ENCODE data around the gene OTOGL. TPM values are rescaled to one million over a fixed set of nuclear protein-coding genes. Genes with fewer than 3 reads are reported as not detected.

Gene OTOGL
- total RNA-seq, 5 donors from 2014 or later (not counting 1 experiment from before 2014, with no cell fraction given) = not detected

DNA sequence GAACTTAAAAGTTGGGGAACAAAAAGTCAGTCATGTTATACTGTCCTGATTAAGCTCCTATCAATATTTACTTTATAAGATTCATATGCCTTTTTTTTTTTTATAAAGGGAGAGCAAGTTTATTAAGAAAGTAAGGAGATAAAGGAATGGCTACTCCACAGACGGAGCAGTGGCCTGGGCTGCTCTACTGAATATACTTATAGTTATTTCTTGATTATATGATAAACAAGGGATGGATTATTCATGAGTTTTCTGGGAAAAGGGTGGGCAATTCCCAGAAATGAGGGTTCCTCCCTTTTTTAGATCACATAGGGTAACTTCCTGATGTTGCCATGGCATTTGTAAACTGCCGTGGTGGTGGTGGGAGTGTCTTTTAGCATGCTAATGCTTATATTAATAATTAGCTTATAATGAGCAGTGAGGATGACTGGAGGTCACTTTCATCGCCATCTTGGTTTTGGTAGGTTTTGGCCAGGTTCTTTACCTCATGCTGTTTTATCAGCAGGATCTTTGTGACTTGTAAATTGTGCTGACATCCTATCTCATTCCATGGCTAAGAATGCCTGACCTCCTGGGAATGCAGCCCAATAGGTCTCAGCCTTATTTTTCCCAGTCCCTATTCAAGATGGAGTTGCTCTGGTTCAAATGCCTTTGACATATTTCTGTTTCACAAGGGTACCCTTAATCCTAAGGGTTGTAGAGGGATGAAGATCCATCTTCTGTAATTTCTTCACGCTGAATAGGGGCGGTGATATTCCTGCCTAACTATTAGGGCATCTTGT, 73.9 kb downstream of the OTOGL start:
- Histone ChIP-seq H3K9me3 (no peaks in the 10 kb centered on the region), H3K4me3 (ENCODE audit: control insufficient read depth in 1 of 2, extremely low read depth in 1 of 2, low read length in 1 of 2) (no peak overlapping the region), H3K36me3 (ENCODE audit: control insufficient read depth in 2 of 2, extremely low read depth in 1 of 2, insufficient read depth in 1 of 2, low read length in 1 of 2) (no peaks in the 10 kb centered on the region), H3K27ac (ENCODE audit: low read length) (no peak overlapping the region), H3K4me1 (ENCODE audit: control insufficient read depth in 1 of 2, extremely low read depth in 1 of 2, insufficient read depth in 2 of 2, low read length in 2 of 2) (no peaks in the 10 kb centered on the region), H3K27me3 (replicated peaks in 1 of 2; ENCODE audit: control insufficient read depth in 2 of 2, extremely low read depth in 1 of 2, insufficient read depth in 2 of 2, low read length in 1 of 2) (no peaks in the 10 kb centered on the region)
- ChIA-PET CTCF (interaction anchor here in 1 of 2 donors (0.8 kb wide), 1 partner anchor 26 kb away, joined by 4 read pairs; no protein-coding TSS in a partner anchor), POLR2A (interaction anchor here in 1 of 2 donors (0.6 kb wide), 1 partner anchor 599 kb away, joined by 5 read pairs; no protein-coding TSS in a partner anchor)
- Mint-ChIP-seq H3K27ac (no peak overlapping the region), H3K4me3 (no peak overlapping the region), H3K4me1 (peaks cover 0 to 2% (median 0%) of the 10 kb centered on the region in 3 donors), H3K27me3 (peaks cover 7 to 15% of the 10 kb centered on the region in 2 donors), H3K9me3 (peaks cover 0 to 3% (median 0%) of the 10 kb centered on the region in 3 donors), H3K36me3 (no peaks in the 10 kb centered on the region)
- 87% methylated on average over 2 of the region's 5 CpGs for WGBS (ENCODE audit: insufficient coverage)
- ATAC-seq (replicated peaks in 1 of 4) = no peak
- DNase-seq = no peak

GRCh38 chr12:80175307-80175930, 76.1 kb downstream of the OTOGL start:
- H3K27ac ChIP-seq (ENCODE audit: low read length) = no peak overlapping the region
- ChIA-PET CTCF (interaction anchor here in 1 of 2 donors (1.0 kb wide), 1 partner anchor 14 kb away, joined by 3 read pairs; no protein-coding TSS in a partner anchor), POLR2A (no interaction called here)
- H3K4me1 ChIP-seq (ENCODE audit: control insufficient read depth in 1 of 2, extremely low read depth in 1 of 2, insufficient read depth in 2 of 2, low read length in 2 of 2) = no peaks in the 10 kb centered on the region
- ATAC-seq (replicated peaks in 1 of 4) (no peak), DNase-seq (no peak)
- H3K27me3 Mint-ChIP-seq = peaks cover 9 to 10% of the 10 kb centered on the region in 2 donors
- peaks cover 0 to 2% (median 0%) of the 10 kb centered on the region in 3 donors for H3K4me1 Mint-ChIP-seq
- H3K4me3 Mint-ChIP-seq = no peak overlapping the region
- H3K9me3 ChIP-seq = no peaks in the 10 kb centered on the region
- no peak overlapping the region for H3K27ac Mint-ChIP-seq
- H3K36me3 ChIP-seq (ENCODE audit: control insufficient read depth in 2 of 2, extremely low read depth in 1 of 2, insufficient read depth in 1 of 2, low read length in 1 of 2) = no peaks in the 10 kb centered on the region
- peaks cover 0 to 3% (median 0%) of the 10 kb centered on the region in 3 donors for H3K9me3 Mint-ChIP-seq
- no CpG with 5 or more reads among the region's 2 CpGs for WGBS (ENCODE audit: insufficient coverage)
- no peak overlapping the region for H3K4me3 ChIP-seq (ENCODE audit: control insufficient read depth in 1 of 2, extremely low read depth in 1 of 2, low read length in 1 of 2)
- no peaks in the 10 kb centered on the region for H3K27me3 ChIP-seq (replicated peaks in 1 of 2; ENCODE audit: control insufficient read depth in 2 of 2, extremely low read depth in 1 of 2, insufficient read depth in 2 of 2, low read length in 1 of 2)
- no peaks in the 10 kb centered on the region for H3K36me3 Mint-ChIP-seq

DNA sequence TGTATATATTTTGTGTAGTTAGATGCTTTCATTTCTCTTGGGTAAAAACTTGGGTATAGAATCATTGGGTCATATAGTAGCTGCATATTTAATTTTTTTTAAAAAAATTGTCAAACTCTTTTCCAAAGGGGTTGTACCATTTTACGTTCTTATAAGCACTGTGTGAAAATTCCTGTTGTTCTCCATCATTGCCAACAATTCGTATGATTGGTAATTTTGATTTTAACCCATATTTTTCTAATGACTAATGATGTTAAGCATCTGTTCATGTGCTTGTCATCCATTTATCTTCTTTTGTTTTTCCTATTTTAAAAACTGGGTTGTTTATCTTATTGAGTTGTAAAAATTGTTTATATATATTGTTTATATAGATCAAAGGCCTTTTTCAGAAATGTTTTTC, 77.4 kb downstream of the OTOGL start:
- no peaks in the 10 kb centered on the region for H3K4me1 ChIP-seq (ENCODE audit: control insufficient read depth in 1 of 2, extremely low read depth in 1 of 2, insufficient read depth in 2 of 2, low read length in 2 of 2)
- DNase-seq (no peak), ATAC-seq (replicated peaks in 1 of 4) (no peak)
- Mint-ChIP-seq H3K4me3 (no peak overlapping the region), H3K27ac (no peak overlapping the region), H3K9me3 (peaks cover 0 to 3% (median 0%) of the 10 kb centered on the region in 3 donors), H3K27me3 (peaks cover 9 to 10% of the 10 kb centered on the region in 2 donors), H3K36me3 (no peaks in the 10 kb centered on the region), H3K4me1 (peaks cover 0 to 2% (median 0%) of the 10 kb centered on the region in 3 donors)
- no peaks in the 10 kb centered on the region for H3K36me3 ChIP-seq (ENCODE audit: control insufficient read depth in 2 of 2, extremely low read depth in 1 of 2, insufficient read depth in 1 of 2, low read length in 1 of 2)
- no peaks in the 10 kb centered on the region for H3K9me3 ChIP-seq
- POLR2A ChIA-PET = no interaction called here
- no CpG with 5 or more reads among the region's 2 CpGs for WGBS (ENCODE audit: insufficient coverage)
- CTCF ChIA-PET = no interaction called here
- no peak overlapping the region for H3K27ac ChIP-seq (ENCODE audit: low read length)
- no peaks in the 10 kb centered on the region for H3K27me3 ChIP-seq (replicated peaks in 1 of 2; ENCODE audit: control insufficient read depth in 2 of 2, extremely low read depth in 1 of 2, insufficient read depth in 2 of 2, low read length in 1 of 2)
- no peak overlapping the region for H3K4me3 ChIP-seq (ENCODE audit: control insufficient read depth in 1 of 2, extremely low read depth in 1 of 2, low read length in 1 of 2)

- no peaks in the 10 kb centered on the region for H3K36me3 ChIP-seq (ENCODE audit: control insufficient read depth in 2 of 2, extremely low read depth in 1 of 2, insufficient read depth in 1 of 2, low read length in 1 of 2)
- CTCF ChIA-PET = interaction anchor here in 1 of 2 donors (0.8 kb wide), 1 partner anchor 21 kb away, joined by 8 read pairs; no protein-coding TSS in a partner anchor
- no peaks in the 10 kb centered on the region for H3K9me3 Mint-ChIP-seq
- peaks cover 0 to 2% (median 0%) of the 10 kb centered on the region in 3 donors for H3K4me1 Mint-ChIP-seq
- no peaks in the 10 kb centered on the region for H3K27me3 ChIP-seq (replicated peaks in 1 of 2; ENCODE audit: control insufficient read depth in 2 of 2, extremely low read depth in 1 of 2, insufficient read depth in 2 of 2, low read length in 1 of 2)
- no peaks in the 10 kb centered on the region for H3K36me3 Mint-ChIP-seq
- H3K27me3 Mint-ChIP-seq = peaks cover 0 to 2% of the 10 kb centered on the region in 2 donors
- no peaks in the 10 kb centered on the region for H3K4me1 ChIP-seq (ENCODE audit: control insufficient read depth in 1 of 2, extremely low read depth in 1 of 2, insufficient read depth in 2 of 2, low read length in 2 of 2)
- no peak overlapping the region for H3K4me3 ChIP-seq (ENCODE audit: control insufficient read depth in 1 of 2, extremely low read depth in 1 of 2, low read length in 1 of 2)
- no peak overlapping the region for H3K27ac ChIP-seq (ENCODE audit: low read length)
- DNase-seq (no peak), ATAC-seq (replicated peaks in 1 of 4) (no peak)
- POLR2A ChIA-PET = no interaction called here
- H3K9me3 ChIP-seq = no peaks in the 10 kb centered on the region
- WGBS (ENCODE audit: insufficient coverage) = 46% methylated on average over 2 of the region's 3 CpGs
- H3K4me3 Mint-ChIP-seq = no peak overlapping the region
- H3K27ac Mint-ChIP-seq = no peak overlapping the region
These were observed 79.5 kb downstream of the OTOGL start for GRCh38 chr12:80178846-80179245.

DNA sequence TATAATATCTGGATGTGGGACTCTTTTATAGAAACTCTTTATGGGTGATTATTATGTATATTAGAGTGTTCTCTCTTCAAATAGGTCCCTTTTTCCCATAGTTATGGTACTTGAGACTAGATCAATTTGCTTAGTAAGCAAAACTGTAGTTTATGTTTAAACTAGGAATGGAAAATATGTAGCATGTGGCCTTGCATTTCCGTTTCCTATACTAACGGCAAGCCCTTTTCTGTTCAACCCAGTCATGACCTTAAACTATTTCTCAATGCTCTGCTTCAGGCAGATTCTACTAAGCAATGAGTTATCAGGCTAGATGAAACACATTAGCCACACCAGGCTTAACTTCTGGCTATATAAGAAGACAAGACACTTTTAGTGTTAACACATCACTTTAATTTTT, 84.6 kb downstream of the OTOGL start:
- no peaks in the 10 kb centered on the region for H3K36me3 Mint-ChIP-seq
- CTCF ChIA-PET = no interaction called here
- Histone ChIP-seq H3K27me3 (replicated peaks in 1 of 2; ENCODE audit: control insufficient read depth in 2 of 2, extremely low read depth in 1 of 2, insufficient read depth in 2 of 2, low read length in 1 of 2) (no peaks in the 10 kb centered on the region), H3K4me3 (ENCODE audit: control insufficient read depth in 1 of 2, extremely low read depth in 1 of 2, low read length in 1 of 2) (no peak overlapping the region), H3K27ac (ENCODE audit: low read length) (no peak overlapping the region), H3K4me1 (ENCODE audit: control insufficient read depth in 1 of 2, extremely low read depth in 1 of 2, insufficient read depth in 2 of 2, low read length in 2 of 2) (no peaks in the 10 kb centered on the region), H3K9me3 (no peaks in the 10 kb centered on the region), H3K36me3 (ENCODE audit: control insufficient read depth in 2 of 2, extremely low read depth in 1 of 2, insufficient read depth in 1 of 2, low read length in 1 of 2) (no peaks in the 10 kb centered on the region)
- WGBS (ENCODE audit: insufficient coverage) = no CpG with 5 or more reads among the region's 2 CpGs
- no peaks in the 10 kb centered on the region for H3K4me1 Mint-ChIP-seq
- H3K4me3 Mint-ChIP-seq = no peak overlapping the region
- no peak overlapping the region for H3K27ac Mint-ChIP-seq
- ATAC-seq (replicated peaks in 1 of 4) = no peak
- POLR2A ChIA-PET = no interaction called here
- no peak for DNase-seq
- no peaks in the 10 kb centered on the region for H3K9me3 Mint-ChIP-seq
- H3K27me3 Mint-ChIP-seq = peaks cover 2 to 3% of the 10 kb centered on the region in 2 donors

GRCh38 chr12:80184926-80185325, 85.6 kb downstream of the OTOGL start:
- Mint-ChIP-seq H3K27ac (no peak overlapping the region), H3K9me3 (no peaks in the 10 kb centered on the region), H3K4me1 (no peaks in the 10 kb centered on the region), H3K27me3 (peaks cover 0 to 8% of the 10 kb centered on the region in 2 donors), H3K4me3 (no peak overlapping the region), H3K36me3 (no peaks in the 10 kb centered on the region)
- Histone ChIP-seq H3K36me3 (ENCODE audit: control insufficient read depth in 2 of 2, extremely low read depth in 1 of 2, insufficient read depth in 1 of 2, low read length in 1 of 2) (no peaks in the 10 kb centered on the region), H3K4me1 (ENCODE audit: control insufficient read depth in 1 of 2, extremely low read depth in 1 of 2, insufficient read depth in 2 of 2, low read length in 2 of 2) (no peaks in the 10 kb centered on the region), H3K27ac (ENCODE audit: low read length) (no peak overlapping the region), H3K4me3 (ENCODE audit: control insufficient read depth in 1 of 2, extremely low read depth in 1 of 2, low read length in 1 of 2) (no peak overlapping the region), H3K27me3 (replicated peaks in 1 of 2; ENCODE audit: control insufficient read depth in 2 of 2, extremely low read depth in 1 of 2, insufficient read depth in 2 of 2, low read length in 1 of 2) (no peaks in the 10 kb centered on the region), H3K9me3 (no peaks in the 10 kb centered on the region)
- WGBS (ENCODE audit: insufficient coverage) = 100% methylated on average over 1 of the region's 2 CpGs
- ChIA-PET CTCF (no interaction called here), POLR2A (no interaction called here)
- ATAC-seq (replicated peaks in 1 of 4) (no peak), DNase-seq (no peak)

All from T-cell (primary cell).